H9 (cell line): Measurements from ENCODE around the gene USP36. TPM values are rescaled to one million over a fixed set of nuclear protein-coding genes. Genes with fewer than 3 reads are reported as not detected.

Experiments used
- DNase-seq: peaks from one replicate; pipeline ENCODE4 v3.0.0-alpha.2; 2017
- H2AFZ ChIP-seq: one replicate; pipeline ENCODE4 v1.6.1; 2013; ENCODE audit warnings: mild to moderate bottlenecking, low read length, control low read depth, moderate library complexity
- H2AK5ac ChIP-seq: 2 replicates; pipeline ENCODE4 v1.6.1; 2013; ENCODE audit warnings: low read length, control low read depth, mixed read lengths; ENCODE audit not compliant: insufficient read length
- H2BK120ac ChIP-seq: one replicate; pipeline ENCODE4 v1.6.1; 2013; ENCODE audit warnings: low read depth, mild to moderate bottlenecking, low read length, control low read depth, inconsistent platforms; ENCODE audit not compliant: poor library complexity, severe bottlenecking
- H2BK12ac ChIP-seq: 2 replicates; pipeline ENCODE4 v1.6.1; 2013; ENCODE audit warnings: low read length, control low read depth, mixed read lengths, low read depth; ENCODE audit not compliant: insufficient read length
- H2BK15ac ChIP-seq: 2 replicates; pipeline ENCODE4 v1.6.1; 2013; ENCODE audit warnings: low read depth, low read length, control low read depth
- H2BK20ac ChIP-seq: one replicate; pipeline ENCODE4 v1.6.1; 2013; ENCODE audit warnings: low read depth, mild to moderate bottlenecking, low read length, control low read depth, inconsistent platforms; ENCODE audit not compliant: poor library complexity, severe bottlenecking
- H2BK5ac ChIP-seq: 2 replicates; pipeline ENCODE4 v1.6.1; 2013; ENCODE audit warnings: low read length, control low read depth, mixed read lengths; ENCODE audit not compliant: insufficient read length
- H3K14ac ChIP-seq: 2 replicates; pipeline ENCODE4 v1.6.1; 2013; ENCODE audit warnings: low read length, control low read depth; ENCODE audit not compliant: insufficient read depth
- H3K18ac ChIP-seq: 2 replicates; pipeline ENCODE4 v1.6.1; 2013; ENCODE audit warnings: low read depth, mild to moderate bottlenecking, mixed read lengths, low read length, control low read depth; ENCODE audit not compliant: insufficient read length
- H3K23ac ChIP-seq: 2 replicates; pipeline ENCODE4 v1.6.1; 2013; ENCODE audit warnings: low read length, control low read depth, mixed read lengths, low read depth; ENCODE audit not compliant: insufficient read length
- H3K23me2 ChIP-seq: 2 replicates; pipeline ENCODE4 v1.6.1; 2013; ENCODE audit warnings: low read depth, mild to moderate bottlenecking, mixed read lengths, low read length, control low read depth; ENCODE audit not compliant: insufficient read length, poor library complexity, severe bottlenecking
- H3K27ac ChIP-seq: 2 replicates; pipeline ENCODE4 v1.5.1; 2013; ENCODE audit warnings: low read length, control low read depth, mixed read lengths, low read depth; ENCODE audit not compliant: insufficient read length
- H3K27me3 ChIP-seq: 2 replicates; pipeline ENCODE4 v1.6.1; 2013; ENCODE audit warnings: low read length, control low read depth, inconsistent platforms; ENCODE audit not compliant: insufficient read depth
- H3K4ac ChIP-seq: 2 replicates; pipeline ENCODE4 v1.6.1; 2013; ENCODE audit warnings: low read depth, mild to moderate bottlenecking, control low read depth, inconsistent platforms, low read length, moderate library complexity
- H3K4me1 ChIP-seq: 2 replicates; pipeline ENCODE4 v1.6.1; 2013; ENCODE audit warnings: low read length, control low read depth, inconsistent platforms; ENCODE audit not compliant: insufficient read depth
- H3K4me2 ChIP-seq: 2 replicates; pipeline ENCODE4 v1.6.1; 2013; ENCODE audit warnings: low read length, control low read depth, mixed read lengths; ENCODE audit not compliant: insufficient read length, insufficient read depth
- H3K56ac ChIP-seq: 2 replicates; pipeline ENCODE4 v1.6.1; 2013; ENCODE audit warnings: low read depth, mild to moderate bottlenecking, mixed read lengths, low read length, control low read depth; ENCODE audit not compliant: insufficient read length
- H3K79me1 ChIP-seq: 2 replicates; pipeline ENCODE4 v1.6.1; 2013; ENCODE audit warnings: low read depth, mild to moderate bottlenecking, moderate library complexity, low read length, control low read depth, inconsistent platforms; ENCODE audit not compliant: insufficient read depth, poor library complexity, severe bottlenecking
- H3K79me2 ChIP-seq: 2 replicates; pipeline ENCODE4 v1.6.1; 2013; ENCODE audit warnings: low read length, control low read depth, inconsistent platforms; ENCODE audit not compliant: insufficient read depth
- H3K9ac ChIP-seq: 2 replicates; pipeline ENCODE4 v1.6.1; 2013; ENCODE audit warnings: low read length, control low read depth, mixed read lengths; ENCODE audit not compliant: insufficient read length; ENCODE audit errors: extremely low read depth
- H3K9me3 ChIP-seq: one replicate; pipeline ENCODE4 v1.6.1; 2013; ENCODE audit warnings: low read depth, low read length, inconsistent platforms; ENCODE audit not compliant: control insufficient read depth
- H3T11ph ChIP-seq: one replicate; pipeline ENCODE4 v1.6.1; 2013; ENCODE audit warnings: mild to moderate bottlenecking, low read length, control low read depth, inconsistent platforms
- H4K20me1 ChIP-seq: one replicate; pipeline ENCODE4 v1.6.1; 2013; ENCODE audit not compliant: control insufficient read depth, insufficient read length, insufficient read depth
- H4K5ac ChIP-seq: 2 replicates; pipeline ENCODE4 v1.6.1; 2013; ENCODE audit warnings: low read depth, mild to moderate bottlenecking, mixed read lengths, low read length, control low read depth; ENCODE audit not compliant: insufficient read length
- H4K8ac ChIP-seq: replicated peaks from 2 replicates; pipeline ENCODE4 v1.6.1; 2013; ENCODE audit warnings: low read length, control low read depth, mixed read lengths, low read depth; ENCODE audit not compliant: insufficient read length
- H4K91ac ChIP-seq: 2 replicates; pipeline ENCODE4 v1.6.1; 2013; ENCODE audit warnings: low read depth, mild to moderate bottlenecking, moderate library complexity, mixed read lengths, low read length, control low read depth; ENCODE audit not compliant: insufficient read length
- H3K27ac Mint-ChIP-seq, 3 experiments: 2 replicates in 2 of 3; 3 replicates in 1 of 3; pipeline ENCODE4 v1.8.0; 2020 to 2021; ENCODE audit warnings: mixed read lengths in 3 of 3, mild to moderate bottlenecking in 1 of 3, moderate library complexity in 1 of 3
- H3K27me3 Mint-ChIP-seq: 2 replicates; pipeline ENCODE4 v1.8.0; 2021; ENCODE audit warnings: low read depth, mild to moderate bottlenecking, moderate library complexity, mixed read lengths
- H3K36me3 Mint-ChIP-seq, 3 experiments: 2 replicates in 2 of 3; 3 replicates in 1 of 3; pipeline ENCODE4 v1.8.0; 2020 to 2021; ENCODE audit warnings: low read depth in 3 of 3, mixed read lengths in 3 of 3; ENCODE audit not compliant: insufficient read depth in 1 of 3
- H3K4me1 Mint-ChIP-seq, 2 experiments: 2 replicates each; pipeline ENCODE4 v1.8.0; 2020; ENCODE audit warnings: mixed read lengths in 2 of 2
- H3K4me3 Mint-ChIP-seq, 2 experiments: 2 replicates in 1 of 2; 3 replicates in 1 of 2; pipeline ENCODE4 v1.8.0; 2020 to 2021; ENCODE audit warnings: mild to moderate bottlenecking in 2 of 2, mixed read lengths in 2 of 2, moderate library complexity in 1 of 2
- H3K9me3 Mint-ChIP-seq, 2 experiments: 2 replicates in 1 of 2; 3 replicates in 1 of 2; pipeline ENCODE4 v1.8.0; 2020; ENCODE audit warnings: mild to moderate bottlenecking in 2 of 2, mixed read lengths in 2 of 2, moderate library complexity in 1 of 2
- CTCF ChIP-seq: fragments of 200-600 bp; sonication (generic); conservative IDR thresholded peaks from 3 replicates; pipeline ENCODE4 v1.8.0; 2021; ENCODE audit warnings: antibody characterized with exemption, mild to moderate bottlenecking
- WGBS: extraction: QIAGEN DNeasy Blood & Tissue Kit; methylation state at CpG from one replicate; pipeline ENCODE4 v1.1.7; 2013; ENCODE audit warnings: missing lambda C conversion rate, low lambda C conversion rate, mixed read lengths; ENCODE audit not compliant: insufficient read length; ENCODE audit errors: extremely low coverage; 5-methylcytosine and 5-hydroxymethylcytosine counted together
- total RNA-seq: library from RNA; stranded (reverse); gene quantifications from 2 replicates; pipeline ENCODE4 v1.2.1, GENCODE V29; 2021

Gene USP36
- total RNA-seq, 1 experiment from 2014 or later = 106 TPM

- Histone ChIP-seq H2BK120ac (no peak overlapping the region), H3K9me3 (no peaks in the 10 kb centered on the region), H3K18ac (no peak overlapping the region), H4K5ac (no peak overlapping the region), H2BK20ac (no peak overlapping the region), H3K23ac (no peak overlapping the region), H3K79me1 (no peaks in the 10 kb centered on the region), H3K56ac (no peak overlapping the region), H2BK15ac (no peak overlapping the region), H3K4me2 (peak overlapping the region; percentile 42), H3K14ac (no peak overlapping the region), H3K4ac (no peak overlapping the region), H3T11ph (no peak overlapping the region), H2BK5ac (no peak overlapping the region), H2AFZ (no peak overlapping the region), H3K9ac (no peak overlapping the region), H3K23me2 (no peaks in the 10 kb centered on the region), H4K8ac (no peak overlapping the region), H3K79me2 (no peaks in the 10 kb centered on the region), H3K27me3 (no peaks in the 10 kb centered on the region), H4K91ac (no peak overlapping the region), H4K20me1 (no peaks in the 10 kb centered on the region), H3K27ac (no peak overlapping the region), H2AK5ac (no peak overlapping the region), H3K4me1 (peaks cover 4% of the 10 kb centered on the region; the same call in 1 of the 2 replicates), H2BK12ac (no peak overlapping the region)
- no peaks in the 10 kb centered on the region for H3K9me3 Mint-ChIP-seq
- WGBS = no CpG with 5 or more reads among the region's 12 CpGs
- no peak for DNase-seq
- H3K27ac Mint-ChIP-seq = peak overlapping the region in 2 of 3 experiments; percentile 11 to 61; a peak in 2 of 7 replicates
- H3K4me1 Mint-ChIP-seq = peaks cover 24% of the 10 kb centered on the region in 2 experiments
- TF ChIP-seq CTCF = no peak
- no peaks in the 10 kb centered on the region for H3K36me3 Mint-ChIP-seq
- no peak overlapping the region for H3K4me3 Mint-ChIP-seq
- no peaks in the 10 kb centered on the region for H3K27me3 Mint-ChIP-seq
Observed at GRCh38 chr17:78746263-78746948, 94.2 kb downstream of the USP36 start.

Other genes with a start within 250 kb of the USP36 start
- 9.7 and 11.2 TPM in 2 replicates for gene CYTH1, start 58.5 kb downstream of the USP36 start, total RNA-seq
- gene CEP295NL, start 62.4 kb upstream of the USP36 start, total RNA-seq = 0.42 and 0.66 TPM in 2 replicates
- gene TIMP2, start 84.6 kb upstream of the USP36 start, total RNA-seq = 29.0 and 30.3 TPM in 2 replicates
- 69.8 and 76.4 TPM in 2 replicates for gene LGALS3BP, start 139.1 kb upstream of the USP36 start, total RNA-seq
- gene CANT1, start 168.9 kb upstream of the USP36 start, total RNA-seq = 32.4 and 33.0 TPM in 2 replicates
- gene C1QTNF1, start 183.4 kb upstream of the USP36 start, total RNA-seq = 0.55 and 0.96 TPM in 2 replicates
- gene ENGASE, start 234.0 kb upstream of the USP36 start, total RNA-seq = 20.6 and 21.1 TPM in 2 replicates